ENCODE results near the gene CATSPER1.
A peak's percentile ranks its signal among the peaks of the same experiment; 100 is the strongest.

The CATSPER1 gene

GRCh38 chr11:66062408-66062807 lies 36.1 kb upstream of the CATSPER1 start:
- no peak for DNase-seq (ENCODE audit: low spot score in 2 of 2)
- ATAC-seq = no peak
- Mint-ChIP-seq H3K27ac (peak overlapping the region; percentile 62), H3K4me3 (no peak overlapping the region), H3K36me3 (peaks cover 100% of the 10 kb centered on the region), H3K9me3 (no peaks in the 10 kb centered on the region), H3K4me1 (peaks cover 61% of the 10 kb centered on the region)

DNA sequence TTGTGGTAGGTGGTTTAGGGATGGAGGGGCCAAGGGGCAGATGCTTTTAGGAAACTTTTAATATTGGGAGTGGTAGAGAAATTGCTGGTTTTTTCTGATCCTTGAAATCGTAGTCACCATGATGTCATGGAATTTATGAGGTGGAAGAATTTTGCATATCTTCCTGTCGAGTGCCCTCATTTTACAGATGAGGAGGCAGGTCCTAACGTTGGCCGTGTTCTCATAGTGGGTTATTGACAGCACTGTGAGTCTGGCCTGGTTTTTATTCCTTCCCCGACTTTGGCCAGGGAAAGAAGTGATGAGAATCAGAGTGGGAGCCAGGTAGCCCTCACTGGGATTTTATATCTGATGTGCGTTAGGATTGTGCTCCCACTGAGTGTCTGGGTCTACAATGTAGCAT lies 35.0 kb upstream of the CATSPER1 start:
- peak; percentile 47 for ATAC-seq
- no peak for DNase-seq (ENCODE audit: low spot score in 2 of 2)
- Mint-ChIP-seq H3K9me3 (no peaks in the 10 kb centered on the region), H3K4me3 (no peak overlapping the region), H3K4me1 (peaks cover 55% of the 10 kb centered on the region), H3K36me3 (peaks cover 100% of the 10 kb centered on the region), H3K27ac (peak overlapping the region; percentile 91)

DNA sequence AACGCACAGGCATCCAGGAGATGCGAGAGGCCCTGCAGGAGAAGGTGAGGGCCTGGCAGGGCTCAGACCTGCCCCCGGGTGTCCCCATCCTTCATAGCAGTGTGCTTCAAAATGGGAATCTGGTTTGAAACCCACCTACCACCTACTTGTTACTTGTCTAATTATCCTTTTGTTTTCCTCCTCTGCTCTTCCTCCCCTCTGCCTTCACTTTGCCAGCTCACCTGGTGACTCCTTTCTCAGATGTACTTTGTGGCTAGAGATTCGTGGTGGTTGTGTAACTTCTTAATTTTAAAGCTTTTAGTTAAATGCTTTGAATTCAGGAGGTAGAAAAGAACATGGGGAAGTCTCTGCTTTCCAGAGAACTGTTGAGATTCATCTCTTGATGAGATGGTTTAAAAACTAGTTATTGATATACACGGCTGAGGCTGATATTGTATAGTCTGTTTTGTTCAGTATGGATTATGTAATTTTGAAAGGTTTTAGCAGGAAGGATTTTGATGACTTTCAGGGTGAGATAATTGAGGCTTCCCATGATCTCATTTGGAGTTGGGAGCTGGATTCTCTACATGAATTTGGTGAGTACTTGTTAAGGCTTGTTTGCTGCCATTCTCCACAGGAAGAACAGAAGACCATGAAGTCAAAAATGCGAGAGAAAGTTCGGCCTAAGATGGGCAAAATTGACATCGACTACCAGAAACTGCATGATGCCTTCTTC lies 33.8 kb upstream of the CATSPER1 start:
- DNase-seq (ENCODE audit: low spot score in 2 of 2) = no peak
- Mint-ChIP-seq H3K36me3 (peaks cover 100% of the 10 kb centered on the region), H3K4me1 (peaks cover 51% of the 10 kb centered on the region), H3K27ac (peak overlapping the region; percentile 91), H3K9me3 (no peaks in the 10 kb centered on the region), H3K4me3 (no peak overlapping the region)
- no peak for ATAC-seq

GRCh38 chr11:66056501-66056900 lies 30.2 kb upstream of the CATSPER1 start:
- no peak overlapping the region for H3K27ac Mint-ChIP-seq
- no peaks in the 10 kb centered on the region for H3K9me3 Mint-ChIP-seq

GRCh38 chr11:66055021-66055420 lies 28.7 kb upstream of the CATSPER1 start:
- ATAC-seq = no peak
- Mint-ChIP-seq H3K36me3 (peaks cover 83% of the 10 kb centered on the region), H3K4me3 (no peak overlapping the region), H3K27ac (peak overlapping the region; percentile 40), H3K9me3 (no peaks in the 10 kb centered on the region), H3K4me1 (peaks cover 50% of the 10 kb centered on the region)
- DNase-seq (ENCODE audit: low spot score in 2 of 2) = no peak

More at GRCh38 chr11:66056501-66056900, 30.2 kb upstream of the CATSPER1 start:
- DNase-seq (ENCODE audit: low spot score in 2 of 2) = no peak
- Mint-ChIP-seq H3K4me3 (no peak overlapping the region), H3K4me1 (peaks cover 54% of the 10 kb centered on the region), H3K36me3 (peaks cover 98% of the 10 kb centered on the region)
- ATAC-seq = no peak

DNA sequence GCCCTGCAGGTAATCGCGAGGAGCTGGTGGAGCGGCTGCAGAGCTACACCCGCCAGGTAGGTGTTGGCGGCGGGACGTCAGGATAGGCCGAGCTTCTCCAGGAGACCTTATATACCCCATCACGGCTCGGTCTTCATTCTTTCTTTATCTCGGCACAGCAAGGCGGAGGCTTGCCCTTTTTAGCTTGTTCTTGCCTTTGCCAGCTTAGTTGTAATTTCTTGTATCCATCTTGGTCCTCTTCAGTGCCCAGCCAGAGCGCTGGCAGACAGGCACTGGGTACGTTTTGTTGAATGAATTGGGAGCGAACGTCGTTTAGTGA lies 26.3 kb upstream of the CATSPER1 start:
- Mint-ChIP-seq H3K4me1 (peaks cover 36% of the 10 kb centered on the region), H3K4me3 (peak overlapping the region; percentile 100)
- ATAC-seq = no peak

GRCh38 chr11:66051766-66052663 lies 25.7 kb upstream of the CATSPER1 start, which contains the start of gene SF3B2:
SF3B2 (plus strand) TSS chr11:66052364; CDS start chr11:66052385, 21 bp downstream.
- ATAC-seq (peak; percentile 99), DNase-seq (ENCODE audit: low spot score in 2 of 2) (peak; percentile 87 to 96)
- Mint-ChIP-seq H3K9me3 (no peaks in the 10 kb centered on the region), H3K4me3 (peak within 1 kb of the TSS; percentile 100), H3K36me3 (peaks cover 53% of the 10 kb centered on the region), H3K27ac (peak within 1 kb of the TSS; percentile 100), H3K4me1 (peaks cover 32% of the 10 kb centered on the region)

More for the DNA sequence above, 26.3 kb upstream of the CATSPER1 start:
- no peaks in the 10 kb centered on the region for H3K9me3 Mint-ChIP-seq
- no peak for DNase-seq (ENCODE audit: low spot score in 2 of 2)
- peaks cover 59% of the 10 kb centered on the region for H3K36me3 Mint-ChIP-seq
- H3K27ac Mint-ChIP-seq = peak overlapping the region; percentile 100

DNA sequence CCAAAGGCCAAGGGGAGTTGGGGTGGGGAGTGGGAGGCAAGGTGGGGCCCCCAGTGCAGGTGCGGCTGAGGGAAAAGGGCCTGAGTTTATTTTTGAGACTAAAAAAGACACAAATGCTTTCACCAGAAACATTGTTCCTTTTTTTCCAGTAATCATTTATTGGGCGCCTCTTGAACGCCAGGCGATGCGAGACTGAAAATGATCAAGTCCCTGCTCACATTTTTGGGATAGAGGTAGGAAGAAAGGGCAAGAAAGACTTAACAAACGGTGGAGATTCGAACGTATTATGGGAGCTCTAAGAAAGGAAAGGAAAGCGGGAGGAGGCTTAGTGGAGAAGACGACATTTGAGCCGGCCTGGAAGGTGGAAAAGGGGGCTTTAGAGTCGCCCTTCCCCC lies 25.1 kb upstream of the CATSPER1 start:
- H3K27ac Mint-ChIP-seq = peak overlapping the region; percentile 100
- ATAC-seq (no peak), DNase-seq (ENCODE audit: low spot score in 2 of 2) (no peak)
- H3K9me3 Mint-ChIP-seq = no peaks in the 10 kb centered on the region
- H3K4me3 Mint-ChIP-seq = peak overlapping the region; percentile 100
- H3K4me1 Mint-ChIP-seq = peaks cover 31% of the 10 kb centered on the region
- peaks cover 46% of the 10 kb centered on the region for H3K36me3 Mint-ChIP-seq

GRCh38 chr11:66050581-66051231 lies 24.4 kb upstream of the CATSPER1 start:
- no peak for DNase-seq (ENCODE audit: low spot score in 2 of 2)
- H3K9me3 Mint-ChIP-seq = no peaks in the 10 kb centered on the region
- H3K27ac Mint-ChIP-seq = peak overlapping the region; percentile 100
- peaks cover 40% of the 10 kb centered on the region for H3K36me3 Mint-ChIP-seq
- H3K4me1 Mint-ChIP-seq = peaks cover 34% of the 10 kb centered on the region
- no peak for ATAC-seq
- H3K4me3 Mint-ChIP-seq = peak overlapping the region; percentile 100

- Mint-ChIP-seq H3K36me3 (peaks cover 27% of the 10 kb centered on the region), H3K27ac (peak within 1 kb of the TSS; percentile 48), H3K4me1 (peaks cover 43% of the 10 kb centered on the region), H3K4me3 (no peak within 1 kb of the TSS), H3K9me3 (no peaks in the 10 kb centered on the region)
- ATAC-seq (no peak), DNase-seq (ENCODE audit: low spot score in 2 of 2) (no peak)
These were observed 22.5 kb upstream of the CATSPER1 start, which contains the start of gene GAL3ST3 for GRCh38 chr11:66048547-66049323. GAL3ST3 (minus strand) TSS chr11:66049161; CDS start chr11:66045415, 3,746 bp downstream.

GRCh38 chr11:66047541-66048365 lies 21.5 kb upstream of the CATSPER1 start:
- H3K27ac Mint-ChIP-seq = no peak overlapping the region
- H3K9me3 Mint-ChIP-seq = no peaks in the 10 kb centered on the region
- H3K4me1 Mint-ChIP-seq = peaks cover 43% of the 10 kb centered on the region
- DNase-seq (ENCODE audit: low spot score in 2 of 2) = no peak
- ATAC-seq = no peak
- H3K36me3 Mint-ChIP-seq = peaks cover 17% of the 10 kb centered on the region
- no peak overlapping the region for H3K4me3 Mint-ChIP-seq

DNA sequence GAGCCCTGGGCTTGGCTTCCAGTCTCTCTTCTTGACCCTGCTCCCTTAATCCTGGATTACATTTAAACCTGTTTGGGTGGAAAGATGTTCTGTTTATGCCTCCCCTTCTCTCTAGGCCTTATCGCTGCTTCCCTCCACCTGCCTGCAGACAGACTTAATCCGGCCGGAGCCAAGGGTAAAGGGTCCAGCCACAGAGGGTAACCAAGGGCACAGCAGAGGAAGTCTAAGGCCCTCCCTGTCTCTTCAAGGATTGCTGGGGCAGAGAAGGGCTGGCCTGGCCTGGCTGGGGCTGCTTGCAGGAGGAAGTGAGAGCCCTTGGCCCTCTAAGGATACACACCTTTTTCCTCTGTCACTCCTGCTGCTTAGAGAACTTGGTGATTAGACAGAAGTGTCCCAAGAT lies 20.6 kb upstream of the CATSPER1 start:
- Mint-ChIP-seq H3K36me3 (peaks cover 8% of the 10 kb centered on the region), H3K9me3 (no peaks in the 10 kb centered on the region), H3K4me3 (no peak overlapping the region), H3K4me1 (peaks cover 38% of the 10 kb centered on the region), H3K27ac (no peak overlapping the region)
- DNase-seq (ENCODE audit: low spot score in 2 of 2) (no peak), ATAC-seq (no peak)

- peak; percentile 92 to 93 for DNase-seq (ENCODE audit: low spot score in 2 of 2)
- no peaks in the 10 kb centered on the region for H3K9me3 Mint-ChIP-seq
- H3K4me1 Mint-ChIP-seq = peaks cover 25% of the 10 kb centered on the region
- H3K36me3 Mint-ChIP-seq = peaks cover 7% of the 10 kb centered on the region
- peak overlapping the region; percentile 71 for H3K4me3 Mint-ChIP-seq
- peak; percentile 90 for ATAC-seq
- H3K27ac Mint-ChIP-seq = peak overlapping the region; percentile 88
These were observed 18.9 kb upstream of the CATSPER1 start for GRCh38 chr11:66045177-66045639.

DNA sequence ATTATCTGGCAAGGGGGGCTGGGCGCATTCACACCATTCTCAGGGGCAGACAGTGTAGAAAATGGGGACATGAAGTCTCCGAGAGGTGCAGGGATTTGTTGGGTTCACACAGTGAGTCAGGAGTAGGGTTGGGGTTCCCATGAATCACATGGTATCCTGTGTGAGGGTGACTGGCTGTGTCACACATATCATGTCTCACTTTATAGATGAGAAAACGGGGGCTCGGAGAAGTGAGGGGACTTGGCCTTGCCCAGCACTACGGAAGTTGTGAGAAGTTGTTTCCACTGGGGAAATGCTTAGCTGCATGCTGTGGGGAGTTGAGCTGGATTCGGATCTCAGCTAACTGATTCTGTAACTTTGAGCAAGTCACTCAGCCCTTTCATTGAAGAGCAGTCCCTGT lies 18.5 kb upstream of the CATSPER1 start:
- ATAC-seq (peak; percentile 89), DNase-seq (ENCODE audit: low spot score in 2 of 2) (peak in 1 of 2 donors; percentile 18)
- Mint-ChIP-seq H3K9me3 (no peaks in the 10 kb centered on the region), H3K27ac (peak overlapping the region; percentile 88), H3K4me3 (peak overlapping the region; percentile 71), H3K4me1 (peaks cover 22% of the 10 kb centered on the region), H3K36me3 (peaks cover 7% of the 10 kb centered on the region)
